GM10248 (cell line): ENCODE results near the gene ABCF2.
A peak's percentile ranks its signal among the peaks of the same experiment; 100 is the strongest.

Experiments used
- CTCF ChIA-PET: fragments of 300-600 bp; sonication (Branson Sonifier 250); formaldehyde crosslinking; extraction: SDS; loops from one replicate; lab custom pipeline; 2021; ENCODE audit warnings: antibody characterized with exemption; lab: Yijun Ruan, JAX
- POLR2A ChIA-PET: fragments of 350-650 bp; sonication (Branson Sonifier 250); formaldehyde crosslinking; extraction: SDS; loops from one replicate; lab custom pipeline; 2020; ENCODE audit warnings: antibody characterized with exemption; lab: Yijun Ruan, JAX
- DNase-seq: peaks from one replicate; pipeline ENCODE4 v3.0.0; 2012; ENCODE audit errors: extremely low spot score
- TF ChIP-seq, protein P1 (sequence below): IDR thresholded peaks from 2 replicates; pipeline ENCODE4 v1.5.1; 2012; ENCODE audit warnings: mild to moderate bottlenecking, low read depth; ENCODE audit errors: extremely low read depth, missing control alignments, control extremely low read depth

ABCF2 gene

DNA sequence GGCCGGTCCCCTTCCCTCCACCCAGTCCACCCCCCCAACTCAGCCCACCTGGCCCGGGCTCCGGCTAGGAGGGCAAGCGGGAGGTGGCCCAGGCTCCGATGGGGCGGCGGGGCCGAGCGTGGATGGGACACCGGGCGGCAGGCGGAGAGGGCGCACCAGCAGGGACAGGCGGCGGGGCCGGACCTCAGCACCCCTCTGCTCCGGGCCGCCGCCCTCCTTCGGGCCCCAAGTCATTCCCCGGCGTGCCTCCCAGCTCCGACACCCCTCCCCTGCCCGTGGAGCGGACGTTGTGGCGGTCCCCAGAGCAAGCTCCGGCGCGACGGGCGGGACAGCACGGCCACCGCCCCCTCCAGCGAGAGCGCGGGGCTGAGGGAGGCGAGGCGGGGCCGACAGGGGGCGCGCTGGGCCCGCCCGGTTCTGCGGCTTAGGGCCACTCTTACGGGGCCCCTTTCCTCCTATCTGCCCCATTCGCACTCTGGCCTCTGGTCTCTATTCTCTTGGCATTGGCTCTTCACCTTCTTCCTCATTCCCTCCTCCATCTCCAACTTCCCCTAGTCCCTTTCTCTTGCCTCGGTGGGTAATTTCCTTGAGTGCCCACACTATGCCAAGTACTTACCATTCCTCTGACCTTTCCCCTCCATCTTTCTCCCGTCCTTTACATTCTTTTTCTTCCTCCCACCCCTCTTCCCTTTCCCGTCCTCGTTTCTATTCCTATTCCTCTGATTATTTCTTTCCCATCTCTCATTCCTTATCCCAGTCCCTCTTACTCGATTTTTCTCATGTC lies 58.8 kb downstream of the ABCF2 start:
- TF ChIP-seq, protein P1, sequence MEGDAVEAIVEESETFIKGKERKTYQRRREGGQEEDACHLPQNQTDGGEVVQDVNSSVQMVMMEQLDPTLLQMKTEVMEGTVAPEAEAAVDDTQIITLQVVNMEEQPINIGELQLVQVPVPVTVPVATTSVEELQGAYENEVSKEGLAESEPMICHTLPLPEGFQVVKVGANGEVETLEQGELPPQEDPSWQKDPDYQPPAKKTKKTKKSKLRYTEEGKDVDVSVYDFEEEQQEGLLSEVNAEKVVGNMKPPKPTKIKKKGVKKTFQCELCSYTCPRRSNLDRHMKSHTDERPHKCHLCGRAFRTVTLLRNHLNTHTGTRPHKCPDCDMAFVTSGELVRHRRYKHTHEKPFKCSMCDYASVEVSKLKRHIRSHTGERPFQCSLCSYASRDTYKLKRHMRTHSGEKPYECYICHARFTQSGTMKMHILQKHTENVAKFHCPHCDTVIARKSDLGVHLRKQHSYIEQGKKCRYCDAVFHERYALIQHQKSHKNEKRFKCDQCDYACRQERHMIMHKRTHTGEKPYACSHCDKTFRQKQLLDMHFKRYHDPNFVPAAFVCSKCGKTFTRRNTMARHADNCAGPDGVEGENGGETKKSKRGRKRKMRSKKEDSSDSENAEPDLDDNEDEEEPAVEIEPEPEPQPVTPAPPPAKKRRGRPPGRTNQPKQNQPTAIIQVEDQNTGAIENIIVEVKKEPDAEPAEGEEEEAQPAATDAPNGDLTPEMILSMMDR, result peak; percentile 75
- ChIA-PET POLR2A (no interaction called here), CTCF (interaction anchor here (0.7 to 4.1 kb wide), 11 partner anchors 8 to 75 kb away, joined by 3 to 19 read pairs (median 3); partner anchors contain the start of genes ABCF2 and H2BK1)
- DNase-seq, result peak; percentile 79

DNA sequence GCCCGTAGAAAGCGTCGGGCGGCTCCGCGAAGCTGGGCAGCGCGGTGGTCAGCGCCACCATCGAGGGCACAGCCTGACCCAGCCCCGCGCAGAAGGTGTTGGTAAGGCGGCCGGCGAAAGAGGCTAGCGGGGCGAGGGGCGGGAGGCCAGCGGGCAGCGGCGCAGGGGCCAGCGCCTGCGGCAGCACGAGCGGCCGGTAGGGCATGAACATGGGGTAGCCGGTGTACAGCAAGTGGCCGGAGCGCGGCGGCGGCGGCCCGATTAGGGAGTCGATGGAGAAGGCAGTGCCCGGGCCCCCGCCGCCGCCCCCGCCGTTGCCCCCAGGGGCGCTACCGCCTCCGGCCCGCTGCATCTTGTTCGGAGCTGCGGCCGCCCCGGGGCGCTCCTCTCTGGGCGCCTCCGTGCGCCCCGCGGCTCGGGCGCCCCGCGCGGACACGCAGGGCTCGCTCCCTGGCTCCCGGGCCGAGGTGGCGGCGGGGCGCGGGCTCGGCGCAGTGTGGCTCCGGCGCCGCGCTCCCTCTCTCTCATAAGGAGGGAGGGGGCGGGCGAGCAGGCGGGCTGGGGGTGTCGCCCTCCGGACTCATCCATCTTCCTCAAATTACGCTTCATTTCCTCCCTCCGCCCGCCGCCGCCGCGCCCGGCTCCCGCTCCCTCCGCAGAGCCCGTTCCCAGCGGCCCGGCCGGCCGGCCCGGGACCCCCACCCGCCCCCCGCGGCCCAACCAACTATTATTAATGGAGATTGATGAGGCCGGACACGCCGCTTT lies 59.6 kb downstream of the ABCF2 start, which contains the start of gene GBX1:
Gene GBX1 (minus strand): TSS at position 498 of the 765 bp plus-strand sequence. CDS start 146 bp downstream, at position 352.
- no peak for DNase-seq
- POLR2A ChIA-PET, result no interaction called here

DNA sequence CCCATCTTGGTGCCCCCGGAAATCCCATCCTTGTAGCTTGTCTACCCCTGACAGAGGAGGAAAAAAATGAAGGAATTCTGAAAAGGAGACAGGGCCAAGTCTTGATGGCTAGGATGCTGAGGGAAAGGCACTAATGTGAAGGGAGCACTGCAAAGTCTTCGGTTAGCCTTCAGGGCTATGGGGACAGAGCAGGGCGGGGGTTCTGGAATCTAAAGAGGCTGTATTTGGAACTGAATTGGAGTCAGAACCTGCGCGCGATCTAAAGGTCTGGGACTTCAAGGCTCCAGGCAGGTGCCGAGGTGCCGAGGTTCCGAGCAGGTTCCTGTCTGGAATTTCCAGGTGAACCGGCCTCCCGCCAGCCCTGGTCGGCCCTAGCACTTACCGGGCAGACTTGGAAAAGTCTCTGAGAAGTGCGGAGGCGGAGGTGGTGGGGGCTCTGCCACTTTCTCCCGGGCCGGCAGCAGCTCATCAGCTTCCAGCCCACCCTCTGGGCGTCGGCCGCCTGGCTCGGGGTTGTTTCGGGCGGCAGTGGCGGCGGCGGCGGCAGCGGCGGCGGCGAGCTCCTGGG lies 60.3 kb downstream of the ABCF2 start:
- ChIA-PET POLR2A (no interaction called here), CTCF (interaction anchor here (1.2 to 4.1 kb wide), 8 partner anchors 9 to 269 kb away, joined by 3 to 19 read pairs (median 10); no protein-coding TSS in a partner anchor)
- TF ChIP-seq, protein P1, result no peak
- no peak for DNase-seq

More for the DNA sequence above, 59.6 kb downstream of the ABCF2 start, which contains the start of gene GBX1:
- TF ChIP-seq, protein P1, result no peak
- CTCF ChIA-PET, result interaction anchor here (0.7 to 4.1 kb wide), 11 partner anchors 8 to 76 kb away, joined by 3 to 19 read pairs (median 5); partner anchors contain the start of genes ABCF2 and H2BK1
